Lung (tissue), 12 donors: Measurements from ENCODE around the gene NEAT1. TPM values are rescaled to one million over a fixed set of nuclear protein-coding genes. Genes with fewer than 3 reads are reported as not detected.

Source experiments
- ATAC-seq: fragments of 200-7000 bp; cut with Tn5 transposase; one replicate; pipeline ENCODE4 v1.9.1; 2020; ENCODE audit warnings: moderate number of reproducible peaks; ENCODE audit not compliant: insufficient read depth, low FRiP score
- DNase-seq, 3 donors: peaks; one replicate each; pipeline ENCODE4 v3.0.0-alpha.2; 2013 to 2017
- H3K27ac ChIP-seq, 2 donors: one replicate each; pipeline ENCODE4 v1.5.1; 2013; ENCODE audit warnings: mild to moderate bottlenecking in 2 of 2, moderate library complexity in 2 of 2, control low read depth in 1 of 2, inconsistent platforms in 1 of 2, low read depth in 1 of 2, low read length in 1 of 2
- H3K27me3 ChIP-seq, 3 donors: one replicate each; pipeline ENCODE4 v1.5.1; 2013; ENCODE audit warnings: low read length in 2 of 3; ENCODE audit not compliant: control insufficient read depth in 3 of 3, insufficient read depth in 3 of 3
- H3K36me3 ChIP-seq, 4 donors: one replicate each; pipeline ENCODE4 v1.5.1; 2013; ENCODE audit warnings: low read length in 4 of 4, mild to moderate bottlenecking in 1 of 4, moderate library complexity in 1 of 4; ENCODE audit not compliant: control insufficient read depth in 4 of 4, insufficient read depth in 4 of 4
- H3K4me1 ChIP-seq, 5 donors: one replicate each; pipeline ENCODE4 v1.5.1; 2013; ENCODE audit warnings: low read length in 5 of 5, mild to moderate bottlenecking in 2 of 5, moderate library complexity in 1 of 5; ENCODE audit not compliant: control insufficient read depth in 5 of 5, insufficient read depth in 5 of 5
- H3K4me3 ChIP-seq: one replicate; pipeline ENCODE4 v1.5.1; 2013; ENCODE audit warnings: mild to moderate bottlenecking, control low read depth, moderate library complexity
- H3K9ac ChIP-seq, 2 donors: one replicate each; pipeline ENCODE4 v1.5.1; 2013; ENCODE audit warnings: low read length in 2 of 2, control low read depth in 1 of 2; ENCODE audit not compliant: insufficient read depth in 1 of 2
- H3K9me3 ChIP-seq, 4 donors: one replicate each; pipeline ENCODE4 v1.5.1; 2013; ENCODE audit warnings: low read length in 3 of 4, mild to moderate bottlenecking in 1 of 4, moderate library complexity in 1 of 4; ENCODE audit not compliant: control insufficient read depth in 4 of 4, insufficient read depth in 3 of 4
- WGBS, 2 donors: extraction: QIAGEN DNeasy Blood & Tissue Kit; methylation state at CpG; one replicate each; pipeline ENCODE4 v1.1.7; 2013; 5-methylcytosine and 5-hydroxymethylcytosine counted together
- polyA plus RNA-seq, 2 donors: library from polyadenylated mRNA; stranded (reverse); fragments of 200-250 nt; gene quantifications; one replicate each; pipeline ENCODE4 v1.2.1, GENCODE V29; 2013
- total RNA-seq, 2 donors: library from RNA; depleted of rRNA in 1 of 2; stranded (reverse); fragments of >200 nt in 1 of 2; gene quantifications; one replicate each; pipeline ENCODE4 v1.2.1, GENCODE V29; 2014 to 2021
- TF ChIP-seq, protein P1 (sequence below): IDR thresholded peaks from 2 replicates; pipeline ENCODE4 v1.5.1; 2012; ENCODE audit warnings: mild to moderate bottlenecking; ENCODE audit errors: control extremely low read depth, extremely low read depth
- donor health status: control.
- donor health status: control.
- donor health status: Bipolar disorder and iron deficiency.
- donor health status: healthy.
- donor health status: DM: yes; HTN: yes; CAD: no.

The NEAT1 gene
- total and polyA plus RNA-seq, 4 donors, result 481 to 1,176 (median 715) TPM

DNA sequence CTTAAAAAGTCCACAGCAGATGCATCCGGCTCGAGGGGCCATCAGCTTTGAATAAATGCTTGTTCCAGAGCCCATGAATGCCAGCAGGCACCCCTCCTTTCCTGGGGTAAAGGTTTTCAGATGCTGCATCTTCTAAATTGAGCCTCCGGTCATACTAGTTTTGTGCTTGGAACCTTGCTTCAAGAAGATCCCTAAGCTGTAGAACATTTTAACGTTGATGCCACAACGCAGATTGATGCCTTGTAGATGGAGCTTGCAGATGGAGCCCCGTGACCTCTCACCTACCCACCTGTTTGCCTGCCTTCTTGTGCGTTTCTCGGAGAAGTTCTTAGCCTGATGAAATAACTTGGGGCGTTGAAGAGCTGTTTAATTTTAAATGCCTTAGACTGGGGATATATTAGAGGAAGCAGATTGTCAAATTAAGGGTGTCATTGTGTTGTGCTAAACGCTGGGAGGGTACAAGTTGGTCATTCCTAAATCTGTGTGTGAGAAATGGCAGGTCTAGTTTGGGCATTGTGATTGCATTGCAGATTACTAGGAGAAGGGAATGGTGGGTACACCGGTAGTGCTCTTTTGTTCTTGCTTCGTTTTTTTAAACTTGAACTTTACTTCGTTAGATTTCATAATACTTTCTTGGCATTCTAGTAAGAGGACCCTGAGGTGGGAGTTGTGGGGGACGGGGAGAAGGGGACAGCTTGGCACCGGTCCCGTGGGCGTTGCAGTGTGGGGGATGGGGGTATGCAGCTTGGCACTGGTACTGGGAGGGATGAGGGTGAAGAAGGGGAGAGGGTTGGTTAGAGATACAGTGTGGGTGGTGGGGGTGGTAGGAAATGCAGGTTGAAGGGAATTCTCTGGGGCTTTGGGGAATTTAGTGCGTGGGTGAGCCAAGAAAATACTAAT lies 1.9 kb downstream of the NEAT1 start:
- peak; percentile 47 to 56 (median 53) for DNase-seq
- Histone ChIP-seq H3K4me1 (peaks cover 0 to 67% (median 36%) of the 10 kb centered on the region in 5 donors), H3K4me3 (peak overlapping the region; percentile 76), H3K9ac (peak overlapping the region; percentile 74 to 95), H3K36me3 (peaks cover 0 to 7% (median 4%) of the 10 kb centered on the region in 4 donors), H3K27ac (peak overlapping the region; percentile 98 to 100), H3K27me3 (no peaks in the 10 kb centered on the region), H3K9me3 (no peaks in the 10 kb centered on the region)
- 0 to 2% methylated on average over 18 of the region's 18 CpGs for WGBS, 2 donors
- TF ChIP-seq, protein P1, sequence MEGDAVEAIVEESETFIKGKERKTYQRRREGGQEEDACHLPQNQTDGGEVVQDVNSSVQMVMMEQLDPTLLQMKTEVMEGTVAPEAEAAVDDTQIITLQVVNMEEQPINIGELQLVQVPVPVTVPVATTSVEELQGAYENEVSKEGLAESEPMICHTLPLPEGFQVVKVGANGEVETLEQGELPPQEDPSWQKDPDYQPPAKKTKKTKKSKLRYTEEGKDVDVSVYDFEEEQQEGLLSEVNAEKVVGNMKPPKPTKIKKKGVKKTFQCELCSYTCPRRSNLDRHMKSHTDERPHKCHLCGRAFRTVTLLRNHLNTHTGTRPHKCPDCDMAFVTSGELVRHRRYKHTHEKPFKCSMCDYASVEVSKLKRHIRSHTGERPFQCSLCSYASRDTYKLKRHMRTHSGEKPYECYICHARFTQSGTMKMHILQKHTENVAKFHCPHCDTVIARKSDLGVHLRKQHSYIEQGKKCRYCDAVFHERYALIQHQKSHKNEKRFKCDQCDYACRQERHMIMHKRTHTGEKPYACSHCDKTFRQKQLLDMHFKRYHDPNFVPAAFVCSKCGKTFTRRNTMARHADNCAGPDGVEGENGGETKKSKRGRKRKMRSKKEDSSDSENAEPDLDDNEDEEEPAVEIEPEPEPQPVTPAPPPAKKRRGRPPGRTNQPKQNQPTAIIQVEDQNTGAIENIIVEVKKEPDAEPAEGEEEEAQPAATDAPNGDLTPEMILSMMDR, result no peak
- no peak for ATAC-seq

DNA sequence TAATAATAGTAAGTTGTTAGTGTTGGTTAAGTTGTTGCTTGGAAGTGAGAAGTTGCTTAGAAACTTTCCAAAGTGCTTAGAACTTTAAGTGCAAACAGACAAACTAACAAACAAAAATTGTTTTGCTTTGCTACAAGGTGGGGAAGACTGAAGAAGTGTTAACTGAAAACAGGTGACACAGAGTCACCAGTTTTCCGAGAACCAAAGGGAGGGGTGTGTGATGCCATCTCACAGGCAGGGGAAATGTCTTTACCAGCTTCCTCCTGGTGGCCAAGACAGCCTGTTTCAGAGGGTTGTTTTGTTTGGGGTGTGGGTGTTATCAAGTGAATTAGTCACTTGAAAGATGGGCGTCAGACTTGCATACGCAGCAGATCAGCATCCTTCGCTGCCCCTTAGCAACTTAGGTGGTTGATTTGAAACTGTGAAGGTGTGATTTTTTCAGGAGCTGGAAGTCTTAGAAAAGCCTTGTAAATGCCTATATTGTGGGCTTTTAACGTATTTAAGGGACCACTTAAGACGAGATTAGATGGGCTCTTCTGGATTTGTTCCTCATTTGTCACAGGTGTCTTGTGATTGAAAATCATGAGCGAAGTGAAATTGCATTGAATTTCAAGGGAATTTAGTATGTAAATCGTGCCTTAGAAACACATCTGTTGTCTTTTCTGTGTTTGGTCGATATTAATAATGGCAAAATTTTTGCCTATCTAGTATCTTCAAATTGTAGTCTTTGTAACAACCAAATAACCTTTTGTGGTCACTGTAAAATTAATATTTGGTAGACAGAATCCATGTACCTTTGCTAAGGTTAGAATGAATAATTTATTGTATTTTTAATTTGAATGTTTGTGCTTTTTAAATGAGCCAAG lies 2.7 kb downstream of the NEAT1 start:
- no peaks in the 10 kb centered on the region for H3K27me3 ChIP-seq
- peaks cover 0 to 7% (median 4%) of the 10 kb centered on the region in 4 donors for H3K36me3 ChIP-seq
- H3K9me3 ChIP-seq, result no peaks in the 10 kb centered on the region
- TF ChIP-seq, protein P1, result no peak
- H3K27ac ChIP-seq, result peak overlapping the region; percentile 98 to 100
- H3K4me3 ChIP-seq, result peak overlapping the region; percentile 76
- DNase-seq (peak in 2 of 3 donors; percentile 50 to 55), ATAC-seq (no peak)
- peak overlapping the region; percentile 20 to 95 for H3K9ac ChIP-seq
- WGBS, 2 donors, result 1% methylated on average over 9 of the region's 9 CpGs
- peaks cover 0 to 66% (median 36%) of the 10 kb centered on the region in 5 donors for H3K4me1 ChIP-seq

DNA sequence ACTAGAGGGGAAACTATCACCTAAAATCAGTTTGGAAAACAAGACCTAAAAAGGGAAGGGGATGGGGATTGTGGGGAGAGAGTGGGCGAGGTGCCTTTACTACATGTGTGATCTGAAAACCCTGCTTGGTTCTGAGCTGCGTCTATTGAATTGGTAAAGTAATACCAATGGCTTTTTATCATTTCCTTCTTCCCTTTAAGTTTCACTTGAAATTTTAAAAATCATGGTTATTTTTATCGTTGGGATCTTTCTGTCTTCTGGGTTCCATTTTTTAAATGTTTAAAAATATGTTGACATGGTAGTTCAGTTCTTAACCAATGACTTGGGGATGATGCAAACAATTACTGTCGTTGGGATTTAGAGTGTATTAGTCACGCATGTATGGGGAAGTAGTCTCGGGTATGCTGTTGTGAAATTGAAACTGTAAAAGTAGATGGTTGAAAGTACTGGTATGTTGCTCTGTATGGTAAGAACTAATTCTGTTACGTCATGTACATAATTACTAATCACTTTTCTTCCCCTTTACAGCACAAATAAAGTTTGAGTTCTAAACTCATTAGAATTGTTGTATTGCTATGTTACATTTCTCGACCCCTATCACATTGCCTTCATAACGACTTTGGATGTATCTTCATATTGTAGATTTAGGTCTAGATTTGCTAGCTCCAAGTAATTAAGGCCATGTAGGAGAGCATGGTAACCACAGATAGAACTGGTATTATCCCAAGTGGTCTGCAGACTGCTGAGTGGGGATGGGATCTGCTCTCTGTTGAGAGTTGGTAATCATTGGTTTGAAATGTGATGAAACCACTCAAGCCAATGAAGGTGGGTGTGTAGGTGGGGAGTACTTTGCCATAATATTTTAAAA lies 3.6 kb downstream of the NEAT1 start:
- TF ChIP-seq, protein P1, result no peak
- H3K4me1 ChIP-seq, result peaks cover 0 to 64% (median 32%) of the 10 kb centered on the region in 5 donors
- peak overlapping the region; percentile 90 to 91 for H3K27ac ChIP-seq
- 1 to 3% methylated on average over 9 of the region's 9 CpGs for WGBS, 2 donors
- peaks cover 0 to 7% (median 4%) of the 10 kb centered on the region in 4 donors for H3K36me3 ChIP-seq
- no peaks in the 10 kb centered on the region for H3K27me3 ChIP-seq
- H3K4me3 ChIP-seq, result peak overlapping the region; percentile 68
- peak in 2 of 3 donors; percentile 71 to 80 for DNase-seq
- ATAC-seq, result no peak
- no peaks in the 10 kb centered on the region for H3K9me3 ChIP-seq
- peak overlapping the region in 1 of 2 donors; percentile 95 for H3K9ac ChIP-seq
